Liver (tissue), 9 donors: ENCODE measurements around the gene GTSE1. TPM values are rescaled to one million over a fixed set of nuclear protein-coding genes. Genes with fewer than 3 reads are reported as not detected.
"Not testable (repeated sequence)": the region's sequence is repeated elsewhere in the genome, so short reads cannot be mapped to it uniquely, and the experiment has no call there.

Experiments
- DNase-seq: peaks from one replicate; pipeline ENCODE4 v3.0.0-alpha.2; 2017; ENCODE audit warnings: low spot score
- H3K27ac ChIP-seq, 2 donors: one replicate each; pipeline ENCODE4 v1.7.0; 2013; ENCODE audit warnings: inconsistent platforms in 2 of 2, low read length in 2 of 2, control low read depth in 1 of 2, low read depth in 1 of 2, mild to moderate bottlenecking in 1 of 2
- H3K27me3 ChIP-seq, 4 donors: one replicate each; pipeline versions ENCODE4 v1.6.1 to v1.7.0; 2013; ENCODE audit warnings: low read length in 3 of 4, inconsistent platforms in 1 of 4, mild to moderate bottlenecking in 1 of 4, moderate library complexity in 1 of 4; ENCODE audit not compliant: control insufficient read depth in 4 of 4, insufficient read depth in 4 of 4
- H3K36me3 ChIP-seq, 4 donors: one replicate each; pipeline versions ENCODE4 v1.6.1 to v1.7.0; 2013; ENCODE audit warnings: low read length in 3 of 4, mild to moderate bottlenecking in 3 of 4, low read depth in 1 of 4, moderate library complexity in 1 of 4; ENCODE audit not compliant: control insufficient read depth in 4 of 4, insufficient read depth in 3 of 4
- H3K4me1 ChIP-seq, 4 donors: one replicate each; pipeline versions ENCODE4 v1.6.1 to v1.7.0; 2013; ENCODE audit warnings: low read length in 3 of 4, mild to moderate bottlenecking in 3 of 4, moderate library complexity in 1 of 4; ENCODE audit not compliant: control insufficient read depth in 4 of 4, insufficient read depth in 4 of 4
- H3K4me3 ChIP-seq, 3 donors: one replicate each; pipeline versions ENCODE4 v1.6.1 to v1.7.0; 2013; ENCODE audit warnings: low read length in 3 of 3, control low read depth in 1 of 3, low read depth in 1 of 3, mild to moderate bottlenecking in 1 of 3
- H3K9ac ChIP-seq, 2 donors: one replicate each; pipeline ENCODE4 v1.7.0; 2013; ENCODE audit warnings: low read length in 2 of 2, mild to moderate bottlenecking in 2 of 2, moderate library complexity in 2 of 2, control low read depth in 1 of 2, low read depth in 1 of 2
- H3K9me3 ChIP-seq, 4 donors: one replicate each; pipeline versions ENCODE4 v1.6.1 to v1.7.0; 2013; ENCODE audit warnings: low read length in 3 of 4; ENCODE audit not compliant: control insufficient read depth in 4 of 4
- ATF3 ChIP-seq: IDR thresholded peaks from 2 replicates; pipeline ENCODE4 v1.6.1; 2016; ENCODE audit warnings: antibody characterized with exemption
- FOXA1 ChIP-seq: IDR thresholded peaks from 2 replicates; pipeline ENCODE4 v1.6.1; 2016; ENCODE audit warnings: antibody characterized with exemption
- FOXA2 ChIP-seq: IDR thresholded peaks from 2 replicates; pipeline ENCODE4 v1.6.1; 2016; ENCODE audit warnings: antibody characterized with exemption
- GABPA ChIP-seq, 2 donors: IDR thresholded peaks in 1 of 2; conservative IDR thresholded peaks in 1 of 2; 2 replicates each; pipeline ENCODE4 v1.6.1; 2016; ENCODE audit warnings: antibody characterized with exemption in 2 of 2, mild to moderate bottlenecking in 1 of 2, moderate library complexity in 1 of 2
- HNF4A ChIP-seq, 2 donors: conservative IDR thresholded peaks; 2 replicates each; pipeline ENCODE4 v1.6.1; 2016; ENCODE audit warnings: antibody characterized with exemption in 2 of 2, mild to moderate bottlenecking in 2 of 2
- HNF4G ChIP-seq: IDR thresholded peaks from 2 replicates; pipeline ENCODE4 v1.6.1; 2016; ENCODE audit warnings: antibody characterized with exemption
- JUND ChIP-seq, 2 donors: IDR thresholded peaks; 2 replicates each; pipeline ENCODE4 v1.6.1; 2016; ENCODE audit warnings: antibody characterized with exemption in 2 of 2
- NR2F2 ChIP-seq: IDR thresholded peaks from 2 replicates; pipeline ENCODE4 v1.6.1; 2016; ENCODE audit warnings: antibody characterized with exemption
- RAD21 ChIP-seq, 2 donors: IDR thresholded peaks; 2 replicates each; pipeline ENCODE4 v1.6.1; 2016; ENCODE audit warnings: antibody characterized with exemption in 2 of 2, mild to moderate bottlenecking in 2 of 2
- RXRA ChIP-seq, 2 donors: IDR thresholded peaks; 2 replicates each; pipeline ENCODE4 v1.6.1; 2017 to 2018; ENCODE audit warnings: antibody characterized with exemption in 2 of 2, mild to moderate bottlenecking in 1 of 2
- SP1 ChIP-seq: IDR thresholded peaks from 2 replicates; pipeline ENCODE4 v1.6.1; 2018; ENCODE audit warnings: antibody characterized with exemption, mild to moderate bottlenecking
- TAF1 ChIP-seq: conservative IDR thresholded peaks from 2 replicates; pipeline ENCODE4 v1.6.1; 2016; ENCODE audit warnings: antibody characterized with exemption, mild to moderate bottlenecking
- YY1 ChIP-seq: IDR thresholded peaks from 2 replicates; pipeline ENCODE4 v1.6.1; 2016; ENCODE audit warnings: antibody characterized with exemption, mild to moderate bottlenecking
- WGBS: extraction: QIAGEN DNeasy Blood & Tissue Kit; methylation state at CpG from one replicate; pipeline ENCODE4 v1.1.7; 2013; 5-methylcytosine and 5-hydroxymethylcytosine counted together
- polyA plus RNA-seq, 2 donors: library from polyadenylated mRNA; stranded (reverse) in 1 of 2; unstranded in 1 of 2; fragments of 200-250 nt in 1 of 2; fragments of >200 nt in 1 of 2; fragmentation: Nextera tagmentation in 1 of 2; extraction: Ambion mirVana in 1 of 2; gene quantifications; one replicate each; pipeline versions ENCODE4 v1.2.1 to v1.2.3, GENCODE V29; 2013 to 2015
- total RNA-seq, 2 donors: library from RNA; depleted of rRNA; stranded (reverse); fragments of >200 nt; gene quantifications; one replicate each; pipeline ENCODE4 v1.2.3, GENCODE V29; 2014
- donor health status: healthy.
- donor health status: healthy.
- donor health status: healthy.
- donor health status: healthy.
- donor health status: healthy.

The GTSE1 gene
- total and polyA plus RNA-seq, 4 donors, result 0.17 to 13.9 (median 0.85) TPM

GRCh38 chr22:46303347-46303965 is 6.8 kb downstream of the GTSE1 start:
- Histone ChIP-seq H3K27ac (no peak overlapping the region), H3K9ac (no peak overlapping the region), H3K9me3 (no peaks in the 10 kb centered on the region), H3K4me1 (no peaks in the 10 kb centered on the region), H3K36me3 (no peaks in the 10 kb centered on the region), H3K27me3 (no peaks in the 10 kb centered on the region), H3K4me3 (no peak overlapping the region)
- no peak for DNase-seq
- 95% methylated on average over 7 of the region's 7 CpGs for WGBS
- no peak for TF ChIP-seq SP1
- TF ChIP-seq FOXA2, result no peak
- no peak for TF ChIP-seq JUND (IDR thresholded peaks at IDR 0.05)
- TF ChIP-seq HNF4A (conservative IDR thresholded peaks at IDR 0.05), result no peak

GRCh38 chr22:46308283-46308988 is 11.8 kb downstream of the GTSE1 start:
- Histone ChIP-seq H3K36me3 (no peaks in the 10 kb centered on the region), H3K27ac (no peak overlapping the region), H3K4me3 (no peak overlapping the region), H3K27me3 (no peaks in the 10 kb centered on the region), H3K9me3 (no peaks in the 10 kb centered on the region), H3K9ac (no peak overlapping the region), H3K4me1 (no peaks in the 10 kb centered on the region)
- no peak for TF ChIP-seq JUND (IDR thresholded peaks at IDR 0.05)
- 97% methylated on average over 23 of the region's 23 CpGs for WGBS
- no peak for DNase-seq

GRCh38 chr22:46309526-46310085 is 12.9 kb downstream of the GTSE1 start:
- Histone ChIP-seq H3K27me3 (no peaks in the 10 kb centered on the region), H3K27ac (no peak overlapping the region), H3K9me3 (no peaks in the 10 kb centered on the region), H3K9ac (no peak overlapping the region), H3K4me3 (no peak overlapping the region), H3K36me3 (no peaks in the 10 kb centered on the region), H3K4me1 (peaks cover 0 to 4% (median 1%) of the 10 kb centered on the region in 4 donors)
- no peak for DNase-seq
- TF ChIP-seq RAD21 (IDR thresholded peaks at IDR 0.05) (no peak), RXRA (IDR thresholded peaks at IDR 0.05) (no peak), TAF1 (no peak), FOXA1 (no peak), YY1 (no peak), HNF4A (conservative IDR thresholded peaks at IDR 0.05) (no peak)
- WGBS, result 97% methylated on average over 15 of the region's 15 CpGs

- DNase-seq, result no peak
- no peak for TF ChIP-seq ATF3
- no peak for TF ChIP-seq GABPA (IDR thresholded peaks at IDR 0.05 in 1 of 2, conservative IDR thresholded peaks at IDR 0.05 in 1 of 2)
- TF ChIP-seq RXRA (IDR thresholded peaks at IDR 0.05), result no peak
- no peak for TF ChIP-seq NR2F2
- TF ChIP-seq HNF4A (conservative IDR thresholded peaks at IDR 0.05), result no peak
- TF ChIP-seq HNF4G, result no peak
- no peak for TF ChIP-seq FOXA1
- no peak for TF ChIP-seq FOXA2
- H3K27me3 ChIP-seq, result no peaks in the 10 kb centered on the region
- H3K36me3 ChIP-seq, result no peaks in the 10 kb centered on the region
- H3K4me3 ChIP-seq, result no peak overlapping the region
- 97% methylated on average over 8 of the region's 8 CpGs for WGBS
- no peak overlapping the region for H3K9ac ChIP-seq
- H3K4me1 ChIP-seq, result peaks cover 0 to 4% (median 2%) of the 10 kb centered on the region in 4 donors
- H3K27ac ChIP-seq, result no peak overlapping the region
- H3K9me3 ChIP-seq, result no peaks in the 10 kb centered on the region
Measured at GRCh38 chr22:46312056-46312455, 15.4 kb downstream of the GTSE1 start.

- H3K9me3 ChIP-seq, H3K4me1 ChIP-seq, H3K36me3 ChIP-seq, H3K9ac ChIP-seq, H3K4me3 ChIP-seq, DNase-seq, H3K27ac ChIP-seq, H3K27me3 ChIP-seq: not testable (repeated sequence)
- 100% methylated on average over 2 of the region's 2 CpGs for WGBS
Measured at GRCh38 chr22:46312848-46313247, 16.2 kb downstream of the GTSE1 start.
